Hindlimb muscle (tissue), 1 donor: ENCODE results near the gene ANKHD1. TPM values are rescaled to one million over a fixed set of nuclear protein-coding genes. Genes with fewer than 3 reads are reported as not detected.
"Not testable (repeated sequence)": the region's sequence is repeated elsewhere in the genome, so short reads cannot be mapped to it uniquely, and the experiment has no call there.

Source experiments
- DNase-seq: peaks from one replicate; pipeline ENCODE4 v3.0.0-alpha.2; 2013
- polyA plus RNA-seq: library from polyadenylated mRNA; unstranded; fragments of 120-200 nt; gene quantifications from one replicate; pipeline ENCODE4 v1.2.1, GENCODE V29; 2013; ENCODE audit not compliant: insufficient read length

Gene ANKHD1
- polyA plus RNA-seq, 1 donor: 63.9 TPM

DNA sequence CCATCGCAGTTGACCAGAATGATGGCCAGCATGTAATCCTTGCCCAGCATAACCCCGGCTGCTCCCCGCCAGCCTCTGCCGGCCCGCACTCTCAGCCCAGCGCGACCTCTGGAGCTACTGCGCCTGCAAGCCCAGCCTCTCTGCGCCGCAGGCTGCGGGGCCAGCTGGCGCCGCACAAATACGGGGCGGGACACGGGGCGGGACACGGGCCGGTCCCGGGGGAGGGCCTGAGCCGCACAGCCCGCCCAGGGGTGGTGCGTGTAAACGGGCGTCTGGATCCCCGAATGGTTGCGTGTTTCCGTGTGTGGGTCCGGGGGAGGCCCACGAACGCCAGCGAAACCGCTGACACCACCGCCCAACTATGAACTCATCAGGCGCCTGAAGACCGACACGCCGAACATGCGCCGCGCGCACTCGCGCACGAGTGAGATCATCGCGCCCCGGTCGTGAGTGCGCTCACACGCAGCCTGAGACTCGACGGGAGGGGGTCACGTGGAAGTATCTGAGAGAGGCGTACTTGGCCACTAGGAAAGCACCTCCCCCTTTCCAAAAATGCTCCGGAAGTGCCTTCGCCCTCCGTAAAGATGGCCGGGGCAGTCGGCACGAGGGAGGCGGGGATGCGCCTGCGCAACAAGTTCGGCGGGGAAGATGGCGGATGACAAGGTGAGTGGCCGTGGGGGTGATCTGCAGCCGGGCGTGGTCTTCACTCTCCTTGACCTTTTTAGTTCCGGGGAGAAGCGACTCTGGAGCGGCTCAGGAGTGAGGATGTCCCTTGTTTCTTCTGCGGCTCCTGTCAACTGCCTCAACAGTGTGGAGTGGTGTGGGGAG is 162.8 kb downstream of the ANKHD1 start, which contains the start of the genes APBB3 and SLC35A4:
TSS of gene APBB3 (minus strand) at position 403 of the 828 bp plus-strand sequence. CDS start at position 50, 353 bp downstream.
TSS of gene SLC35A4 (plus strand) at position 633 of the 828 bp plus-strand sequence. CDS start 2,342 bp downstream, outside the sequence.
- DNase-seq: peak; percentile 98

DNA sequence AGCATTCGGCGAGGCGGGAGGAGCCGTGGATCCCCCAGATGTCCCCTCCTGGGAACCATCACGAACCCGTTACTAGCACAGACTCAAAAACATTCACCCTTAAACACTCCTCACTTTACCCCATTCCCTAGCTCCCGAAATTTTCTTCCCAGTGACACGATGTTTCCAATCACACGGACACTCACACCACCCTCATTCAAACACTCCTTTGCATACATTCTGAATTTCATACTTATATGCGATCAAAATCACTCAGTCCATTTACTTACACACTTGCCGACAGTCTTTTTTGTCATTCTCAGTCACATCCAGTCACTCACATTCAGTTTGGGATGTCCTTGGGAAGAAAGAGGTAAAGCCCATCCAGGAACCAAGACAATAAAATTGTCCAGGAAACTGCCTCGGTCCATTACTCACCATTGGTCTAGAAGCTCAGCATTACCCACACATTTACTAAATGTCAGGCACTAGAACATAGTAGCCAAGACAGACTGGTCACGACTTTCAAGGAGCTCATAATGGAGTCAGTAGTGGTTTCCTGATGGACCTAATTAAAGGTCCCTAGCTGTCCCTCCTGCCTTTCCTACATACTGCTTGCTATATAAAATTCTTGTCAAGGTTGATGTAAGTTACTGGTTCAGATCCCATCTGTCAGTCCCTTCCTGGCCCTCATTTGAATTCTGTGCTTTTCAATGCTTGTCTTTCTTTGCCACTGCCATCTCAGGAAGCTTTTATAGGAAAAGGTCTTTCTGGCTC is 163.6 kb downstream of the ANKHD1 start:
- DNase-seq: no peak

DNA sequence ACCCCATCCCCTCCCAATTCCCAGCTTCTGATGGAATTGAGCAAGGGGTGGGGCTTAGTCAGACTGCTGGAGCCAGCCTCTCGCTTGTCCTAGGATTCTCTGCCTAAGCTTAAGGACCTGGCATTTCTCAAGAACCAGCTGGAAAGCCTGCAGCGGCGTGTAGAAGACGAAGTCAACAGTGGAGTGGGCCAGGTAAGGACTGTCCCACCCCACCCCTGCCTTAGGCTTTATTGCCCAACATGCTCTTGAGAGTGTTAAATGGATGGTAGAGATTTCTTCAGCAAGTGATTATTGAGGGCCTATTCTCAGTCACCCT is 164.1 kb downstream of the ANKHD1 start:
- DNase-seq: no peak

DNA sequence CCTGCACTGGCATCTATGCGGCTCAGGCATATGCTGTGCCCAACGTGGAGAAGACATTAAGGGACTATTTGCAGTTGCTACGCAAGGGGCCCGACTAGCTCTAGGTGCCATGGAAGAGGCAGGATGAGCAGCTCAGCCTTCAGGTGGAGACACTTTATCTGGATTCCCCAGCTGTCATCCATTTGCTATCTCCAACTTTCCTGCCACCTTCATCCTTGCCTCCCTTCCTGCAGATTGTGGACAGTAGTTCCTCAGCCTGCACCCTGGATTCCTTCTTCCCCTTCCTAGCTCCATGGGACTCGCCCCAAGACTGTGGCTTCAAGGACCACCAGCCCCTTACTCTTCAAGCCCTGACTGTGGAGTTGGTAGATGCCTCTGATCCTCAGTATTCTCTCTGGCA is 165.0 kb downstream of the ANKHD1 start:
- DNase-seq: no peak

DNA sequence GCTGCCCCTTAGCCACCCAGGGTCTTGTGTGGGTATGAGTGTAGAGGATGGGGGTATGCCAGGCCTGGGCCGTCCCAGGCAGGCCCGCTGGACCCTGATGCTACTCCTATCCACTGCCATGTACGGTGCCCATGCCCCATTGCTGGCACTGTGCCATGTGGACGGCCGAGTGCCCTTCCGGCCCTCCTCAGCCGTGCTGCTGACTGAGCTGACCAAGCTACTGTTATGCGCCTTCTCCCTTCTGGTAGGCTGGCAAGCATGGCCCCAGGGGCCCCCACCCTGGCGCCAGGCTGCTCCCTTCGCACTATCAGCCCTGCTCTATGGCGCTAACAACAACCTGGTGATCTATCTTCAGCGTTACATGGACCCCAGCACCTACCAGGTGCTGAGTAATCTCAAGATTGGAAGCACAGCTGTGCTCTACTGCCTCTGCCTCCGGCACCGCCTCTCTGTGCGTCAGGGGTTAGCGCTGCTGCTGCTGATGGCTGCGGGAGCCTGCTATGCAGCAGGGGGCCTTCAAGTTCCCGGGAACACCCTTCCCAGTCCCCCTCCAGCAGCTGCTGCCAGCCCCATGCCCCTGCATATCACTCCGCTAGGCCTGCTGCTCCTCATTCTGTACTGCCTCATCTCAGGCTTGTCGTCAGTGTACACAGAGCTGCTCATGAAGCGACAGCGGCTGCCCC is 165.6 kb downstream of the ANKHD1 start:
- DNase-seq: no peak

DNA sequence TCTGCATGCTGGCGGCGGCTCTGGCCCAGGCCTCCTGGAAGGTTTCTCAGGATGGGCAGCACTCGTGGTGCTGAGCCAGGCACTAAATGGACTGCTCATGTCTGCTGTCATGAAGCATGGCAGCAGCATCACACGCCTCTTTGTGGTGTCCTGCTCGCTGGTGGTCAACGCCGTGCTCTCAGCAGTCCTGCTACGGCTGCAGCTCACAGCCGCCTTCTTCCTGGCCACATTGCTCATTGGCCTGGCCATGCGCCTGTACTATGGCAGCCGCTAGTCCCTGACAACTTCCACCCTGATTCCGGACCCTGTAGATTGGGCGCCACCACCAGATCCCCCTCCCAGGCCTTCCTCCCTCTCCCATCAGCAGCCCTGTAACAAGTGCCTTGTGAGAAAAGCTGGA is 166.2 kb downstream of the ANKHD1 start:
- no peak for DNase-seq

DNA sequence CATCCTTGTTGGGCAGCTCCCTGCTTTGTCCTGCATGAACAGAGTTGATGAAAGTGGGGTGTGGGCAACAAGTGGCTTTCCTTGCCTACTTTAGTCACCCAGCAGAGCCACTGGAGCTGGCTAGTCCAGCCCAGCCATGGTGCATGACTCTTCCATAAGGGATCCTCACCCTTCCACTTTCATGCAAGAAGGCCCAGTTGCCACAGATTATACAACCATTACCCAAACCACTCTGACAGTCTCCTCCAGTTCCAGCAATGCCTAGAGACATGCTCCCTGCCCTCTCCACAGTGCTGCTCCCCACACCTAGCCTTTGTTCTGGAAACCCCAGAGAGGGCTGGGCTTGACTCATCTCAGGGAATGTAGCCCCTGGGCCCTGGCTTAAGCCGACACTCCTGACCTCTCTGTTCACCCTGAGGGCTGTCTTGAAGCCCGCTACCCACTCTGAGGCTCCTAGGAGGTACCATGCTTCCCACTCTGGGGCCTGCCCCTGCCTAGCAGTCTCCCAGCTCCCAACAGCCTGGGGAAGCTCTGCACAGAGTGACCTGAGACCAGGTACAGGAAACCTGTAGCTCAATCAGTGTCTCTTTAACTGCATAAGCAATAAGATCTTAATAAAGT is 166.9 kb downstream of the ANKHD1 start:
- DNase-seq: no peak

DNA sequence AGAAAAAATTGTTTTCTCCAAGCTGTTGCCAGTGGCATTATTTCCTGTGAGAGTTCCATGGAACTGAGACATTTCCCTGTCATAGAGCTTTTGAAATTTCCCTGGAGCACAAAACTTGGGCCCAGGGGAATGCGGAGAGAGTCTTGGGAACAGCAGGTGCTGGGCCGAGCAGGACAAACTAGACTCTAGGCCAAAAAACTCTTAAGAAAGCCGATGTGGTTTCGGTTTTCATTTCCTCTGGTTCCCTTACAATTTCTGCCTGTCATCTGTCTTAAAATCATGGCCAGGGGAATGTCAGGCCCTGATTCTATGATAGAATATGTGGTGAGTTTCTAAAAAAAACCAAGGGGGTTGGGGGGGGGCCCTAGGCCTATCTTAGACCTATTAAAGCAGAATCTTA is 167.6 kb downstream of the ANKHD1 start:
- no peak for DNase-seq

DNA sequence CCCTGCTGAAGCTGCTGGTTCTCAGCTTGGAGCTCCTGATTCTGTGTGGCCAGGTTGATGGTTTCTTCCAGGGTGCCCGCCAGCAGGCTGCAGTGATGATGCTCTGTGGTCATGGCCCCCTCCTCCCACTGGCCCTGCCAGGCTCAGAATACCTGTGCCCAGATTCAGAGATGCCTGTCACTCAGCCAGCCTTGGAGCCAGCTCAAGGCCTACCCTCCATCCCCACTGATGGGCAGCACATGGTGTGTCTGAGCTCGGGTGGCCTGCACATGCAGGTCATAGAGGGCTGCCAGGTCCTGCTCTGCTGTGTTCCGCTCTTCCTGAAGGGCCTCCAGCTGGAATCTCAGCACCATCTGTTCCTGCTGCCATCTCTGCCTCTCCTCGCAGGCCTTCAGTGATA is 168.4 kb downstream of the ANKHD1 start:
- DNase-seq: no peak

DNA sequence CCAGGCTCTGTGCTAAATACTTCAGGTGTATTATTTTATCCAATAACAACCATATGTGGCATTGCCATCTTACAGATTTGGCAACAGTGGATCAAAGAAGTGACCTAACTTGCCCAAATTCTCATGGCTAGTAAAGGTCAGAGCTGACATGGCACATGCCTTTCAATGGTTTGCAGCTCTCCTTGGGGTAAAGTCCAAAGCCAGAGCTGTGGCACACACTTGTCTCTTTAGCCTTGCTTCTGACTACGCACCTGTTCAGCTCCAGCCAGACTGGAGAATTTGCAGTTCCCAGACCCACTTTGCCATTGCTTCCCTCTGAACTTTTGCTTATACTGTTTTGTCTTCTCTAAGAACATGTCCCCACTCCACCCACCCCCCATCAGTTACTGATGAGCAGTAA is 168.9 kb downstream of the ANKHD1 start:
- no peak for DNase-seq

DNA sequence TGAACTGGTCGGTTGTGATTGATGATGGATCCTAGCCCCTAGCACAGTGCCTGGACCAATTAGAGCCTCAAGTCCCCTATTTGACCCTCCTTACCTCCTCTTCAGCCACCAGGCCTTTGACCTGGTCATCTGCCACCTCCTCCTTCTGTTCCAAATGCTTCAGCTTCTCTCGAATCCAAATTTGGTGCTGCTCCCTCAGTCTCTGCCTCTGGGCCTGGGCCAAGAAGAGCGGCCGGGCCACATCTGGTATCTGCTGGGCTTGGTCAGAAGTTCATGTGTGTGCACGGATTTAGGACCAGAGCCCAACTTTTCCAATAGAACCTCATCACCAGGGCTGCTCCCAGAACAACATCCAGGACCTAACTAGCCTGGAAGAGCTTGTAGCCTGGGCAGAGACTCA is 169.5 kb downstream of the ANKHD1 start:
- no peak for DNase-seq

DNA sequence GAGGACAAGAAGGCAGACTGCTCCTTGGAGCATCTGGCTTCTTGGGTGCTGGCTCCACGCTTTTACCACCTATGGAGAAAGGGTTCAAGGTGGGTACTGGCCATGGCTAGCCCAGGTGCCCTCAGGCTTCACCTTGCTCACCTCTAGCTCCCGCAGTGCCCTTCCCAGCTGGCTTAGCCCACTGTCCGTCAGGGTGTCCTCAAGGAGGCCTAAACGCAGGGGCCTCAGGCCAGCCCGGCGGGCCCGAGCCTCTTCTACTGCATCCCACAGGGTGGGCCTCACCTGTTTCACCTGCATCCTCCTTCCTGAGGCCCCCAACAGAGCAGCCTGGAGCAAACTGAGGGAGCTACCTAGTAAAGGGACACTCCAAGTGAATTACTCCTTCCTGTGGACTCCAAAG is 172.1 kb downstream of the ANKHD1 start:
- no peak for DNase-seq

DNA sequence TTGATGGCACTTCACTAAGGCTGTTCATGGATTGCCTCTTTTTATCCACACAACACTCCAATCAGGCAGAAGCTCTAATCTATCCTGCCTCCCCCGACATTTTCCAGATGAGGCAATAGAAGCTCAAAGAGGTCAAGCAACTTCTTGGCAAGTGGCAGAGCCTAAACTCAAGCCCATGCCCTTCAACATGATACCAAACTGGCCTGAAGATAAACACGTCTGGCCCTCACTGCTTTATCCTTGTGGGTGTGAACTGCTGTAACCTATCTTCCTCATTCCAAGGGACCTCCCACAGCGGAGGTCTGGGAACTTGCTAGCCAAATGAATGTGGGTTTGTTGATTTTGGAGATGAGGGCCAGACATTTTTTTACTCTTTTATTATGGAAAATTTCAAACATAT is 172.5 kb downstream of the ANKHD1 start:
- DNase-seq: no peak

DNA sequence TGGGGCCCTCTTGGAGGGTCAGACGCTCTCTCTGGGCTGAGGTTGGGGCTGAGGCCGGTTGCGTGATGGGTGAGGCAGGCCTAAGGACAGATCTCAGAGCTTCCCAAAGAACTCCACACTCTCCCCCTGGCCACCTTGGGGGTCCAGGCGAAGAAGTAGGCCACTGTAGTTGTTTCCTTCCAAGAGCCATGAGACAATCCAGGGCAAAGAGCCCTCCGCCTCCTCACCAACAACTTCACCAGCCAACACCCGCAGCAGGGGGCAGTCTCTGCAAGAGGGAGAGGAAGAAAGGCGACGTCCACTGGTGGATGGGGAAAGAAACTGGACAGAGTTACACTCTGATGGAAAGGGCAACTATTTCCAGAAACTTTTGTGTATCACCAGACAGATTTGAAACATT is 173.7 kb downstream of the ANKHD1 start:
- DNase-seq: no peak

DNA sequence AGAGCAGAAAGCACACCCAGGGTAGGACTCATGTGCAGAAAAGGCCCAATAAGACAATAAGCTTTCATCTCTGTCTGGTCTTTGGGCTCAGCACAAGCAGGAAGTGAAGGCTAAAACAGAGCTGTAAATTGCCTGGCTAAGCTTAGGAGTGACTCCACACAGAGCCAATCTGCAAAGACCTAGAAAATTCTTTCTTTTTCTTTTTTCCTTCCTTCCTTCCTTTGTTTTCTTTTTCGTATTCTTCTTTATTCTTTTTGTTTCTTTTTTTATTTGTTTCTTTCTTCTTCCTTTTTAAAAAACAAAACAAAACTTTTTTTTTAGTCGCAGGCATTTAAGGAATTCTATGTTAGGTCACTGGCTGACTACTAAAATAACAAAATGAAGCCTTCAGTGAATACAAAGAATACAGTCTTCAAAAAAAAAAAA is 175.2 kb downstream of the ANKHD1 start:
- no peak for DNase-seq

DNA sequence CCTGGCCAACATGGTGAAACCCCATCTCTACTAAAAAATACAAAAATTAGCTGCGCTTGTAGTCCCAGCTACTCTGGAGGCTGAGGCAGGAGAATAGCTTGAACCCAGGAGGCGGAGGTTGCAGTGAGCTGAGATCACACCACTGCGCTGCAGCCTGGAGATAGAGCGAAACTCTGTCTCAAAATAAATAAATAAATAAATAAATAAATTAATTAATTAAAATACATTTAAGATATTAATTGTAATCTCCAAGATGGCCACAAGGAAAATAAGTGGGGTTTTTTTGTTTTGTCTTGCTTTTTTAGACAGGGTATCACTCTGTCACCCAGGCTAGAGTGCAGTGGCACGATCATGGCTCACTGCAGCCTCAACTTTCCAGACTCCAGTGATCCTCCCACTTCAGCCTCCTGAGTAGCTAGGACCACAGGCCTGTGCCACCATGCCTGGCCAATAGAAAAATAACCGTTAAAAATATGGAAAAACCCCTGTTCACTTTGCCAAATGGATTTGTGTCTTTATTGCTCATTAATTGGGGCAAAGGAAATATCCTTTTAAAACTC is 177.6 kb downstream of the ANKHD1 start:
- not testable (repeated sequence) for DNase-seq

DNA sequence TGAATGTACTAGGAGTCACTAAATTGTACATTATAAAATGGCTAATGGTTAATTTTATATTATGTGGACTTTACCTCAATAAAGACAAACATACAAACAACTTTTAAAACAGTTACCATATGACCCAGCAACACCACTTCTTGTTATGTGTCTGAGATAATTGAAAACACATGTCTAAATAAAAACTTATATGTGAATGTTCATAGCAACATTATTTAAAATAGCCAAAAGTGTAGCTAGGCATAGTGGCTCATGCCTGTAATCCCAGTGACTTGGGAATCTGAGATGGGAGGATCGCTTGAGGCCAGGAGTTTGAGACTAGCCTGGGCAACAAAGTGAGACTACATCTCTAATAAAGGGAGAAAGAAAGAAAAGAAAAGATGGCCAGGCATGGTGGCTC is 185.9 kb downstream of the ANKHD1 start:
- no peak for DNase-seq

DNA sequence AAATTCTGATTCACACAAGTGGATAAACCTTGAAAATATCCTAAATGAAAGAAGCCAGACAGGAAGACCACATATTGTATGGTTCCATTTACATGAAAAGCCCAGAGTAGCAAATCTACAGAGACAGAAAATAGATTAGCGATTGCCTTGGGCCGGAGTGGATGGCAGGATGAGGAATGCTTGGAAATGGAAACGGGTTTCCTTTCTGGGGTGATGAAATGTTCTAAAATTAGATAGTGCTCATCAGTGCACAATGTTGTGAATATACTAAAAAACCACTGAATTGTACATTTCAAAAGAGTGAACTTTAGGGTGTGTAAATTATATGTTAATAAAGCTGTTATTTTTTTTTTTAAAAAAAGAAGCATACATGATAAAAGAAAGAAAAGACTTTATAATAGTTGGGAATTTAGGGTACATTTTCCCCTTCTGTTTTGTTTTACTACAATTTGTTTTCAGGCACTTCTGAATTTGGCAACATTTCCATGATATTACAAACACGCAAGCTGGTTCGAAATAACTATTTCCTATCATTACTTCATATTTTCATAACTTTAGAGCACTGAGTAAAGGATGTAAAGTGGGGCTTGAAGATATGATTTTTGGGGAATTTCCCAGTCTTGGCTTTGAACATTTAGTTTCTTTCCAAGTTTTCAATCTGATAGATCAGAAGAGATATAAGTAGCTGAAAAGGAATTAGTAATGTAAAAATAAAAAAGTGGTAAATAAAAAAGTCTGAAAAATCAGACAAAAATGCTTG is 186.9 kb downstream of the ANKHD1 start:
- no peak for DNase-seq
